Neuron (in vitro differentiated cells): ENCODE results near the gene ROBO1.

Source experiments
- H2AFZ ChIP-seq: one replicate; pipeline ENCODE4 v1.6.1; 2013; ENCODE audit warnings: low read depth, mild to moderate bottlenecking, inconsistent platforms, low read length, moderate library complexity
- H3K27me3 ChIP-seq: one replicate; pipeline ENCODE4 v1.6.1; 2013; ENCODE audit warnings: low read length; ENCODE audit not compliant: insufficient read depth
- H3K36me3 ChIP-seq: one replicate; pipeline ENCODE4 v1.6.1; 2013; ENCODE audit warnings: low read length; ENCODE audit not compliant: insufficient read depth
- H3K4me1 ChIP-seq: one replicate; pipeline ENCODE4 v1.6.1; 2013; ENCODE audit warnings: low read length; ENCODE audit not compliant: insufficient read depth
- H3K4me3 ChIP-seq: 2 replicates; pipeline ENCODE4 v1.5.1; 2013; ENCODE audit warnings: mild to moderate bottlenecking, low read length, moderate library complexity
- H3K9me3 ChIP-seq: one replicate; pipeline ENCODE4 v1.6.1; 2013; ENCODE audit warnings: low read length

Gene ROBO1

DNA sequence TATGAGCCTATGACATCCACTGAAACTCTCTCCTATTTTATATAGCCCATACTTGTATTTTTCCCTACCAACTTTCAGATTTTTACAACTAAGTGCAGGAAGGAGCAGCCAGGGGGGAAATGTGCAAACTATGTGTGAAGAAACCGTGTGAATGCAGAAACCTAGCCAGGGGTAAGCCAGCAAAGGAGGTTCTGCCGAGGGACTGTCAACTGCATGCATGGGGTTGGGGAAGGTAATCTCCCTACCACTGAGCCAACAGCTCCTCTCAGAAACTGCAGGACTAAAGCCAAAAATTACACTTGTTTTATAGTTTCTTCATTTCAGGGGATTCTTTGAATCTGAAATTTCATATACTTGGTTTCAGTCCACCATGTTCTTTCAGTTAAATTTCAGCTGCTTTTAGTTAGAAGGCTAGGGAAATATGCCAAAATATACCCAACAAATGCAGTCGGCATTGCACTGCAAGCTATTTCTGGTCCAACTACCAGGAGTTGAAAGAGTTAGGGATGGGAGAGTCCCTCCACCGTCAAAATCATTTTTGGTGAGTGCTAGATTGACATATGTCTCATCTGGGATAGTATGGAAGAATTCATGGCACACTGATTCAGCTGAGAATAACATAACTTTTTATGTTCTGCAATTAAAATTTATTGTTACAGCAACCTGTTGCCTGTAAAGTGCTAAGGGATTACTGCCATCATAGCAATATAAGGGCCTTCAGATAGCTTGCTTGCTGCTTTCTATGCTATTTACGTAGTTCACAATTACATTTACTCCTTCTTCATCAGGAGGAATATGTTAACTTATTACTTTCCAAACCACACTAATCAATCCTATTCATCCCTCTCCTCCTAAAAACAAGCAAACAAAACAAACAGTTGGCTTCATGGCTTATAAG, 904.2 kb downstream of the ROBO1 start:
- Histone ChIP-seq H3K27me3 (no peaks in the 10 kb centered on the region), H3K9me3 (no peaks in the 10 kb centered on the region), H2AFZ (no peak overlapping the region), H3K4me1 (peaks cover 15% of the 10 kb centered on the region), H3K4me3 (no peak overlapping the region), H3K36me3 (no peaks in the 10 kb centered on the region)

GRCh38 chr3:78861156-78861555, 906.6 kb downstream of the ROBO1 start:
- no peaks in the 10 kb centered on the region for H3K36me3 ChIP-seq
- no peaks in the 10 kb centered on the region for H3K4me1 ChIP-seq
- no peaks in the 10 kb centered on the region for H3K9me3 ChIP-seq
- no peak overlapping the region for H2AFZ ChIP-seq
- no peaks in the 10 kb centered on the region for H3K27me3 ChIP-seq
- no peak overlapping the region for H3K4me3 ChIP-seq

DNA sequence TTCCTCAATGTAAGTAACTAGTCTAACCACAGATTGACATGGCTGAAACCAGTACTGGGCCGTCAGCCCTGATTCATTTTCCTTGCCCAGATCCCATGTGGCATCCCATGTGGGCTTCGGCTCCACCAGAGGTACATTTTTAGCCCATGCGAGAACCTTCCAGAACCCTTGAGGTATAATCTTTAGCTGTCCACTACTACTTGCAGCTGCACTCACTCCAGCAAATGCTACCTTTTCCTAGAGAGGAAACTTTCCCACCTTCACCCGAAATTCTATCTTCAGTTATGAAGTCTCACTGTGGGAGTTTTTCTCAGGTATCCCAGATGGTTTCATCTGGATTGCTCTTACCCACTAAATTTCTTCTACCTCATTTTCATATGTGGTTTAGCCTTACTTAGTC, 907.2 kb downstream of the ROBO1 start:
- Histone ChIP-seq H3K4me3 (no peak overlapping the region), H3K27me3 (no peaks in the 10 kb centered on the region), H3K36me3 (no peaks in the 10 kb centered on the region), H3K4me1 (no peaks in the 10 kb centered on the region), H3K9me3 (no peaks in the 10 kb centered on the region), H2AFZ (no peak overlapping the region)

DNA sequence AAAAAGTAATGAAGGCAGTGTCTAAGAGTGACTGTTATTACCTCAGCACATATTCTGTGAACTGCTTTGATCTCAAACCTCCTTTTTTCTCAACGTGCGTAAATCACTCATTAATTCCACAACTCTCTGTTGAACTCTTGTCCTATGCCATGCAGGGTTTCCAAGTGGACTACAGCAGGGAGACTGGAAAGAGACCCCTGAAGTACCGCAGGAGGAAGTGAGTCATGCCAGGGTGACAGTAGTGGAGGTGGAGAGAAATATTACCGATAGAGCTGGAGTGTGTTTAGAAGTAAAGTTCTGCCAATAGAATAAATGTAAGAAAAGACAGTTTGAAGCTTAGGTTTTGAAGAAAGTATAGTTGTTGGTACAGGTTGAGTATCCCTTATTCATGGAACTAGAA, 908.9 kb downstream of the ROBO1 start:
- Histone ChIP-seq H2AFZ (no peak overlapping the region), H3K4me1 (no peaks in the 10 kb centered on the region), H3K27me3 (no peaks in the 10 kb centered on the region), H3K4me3 (no peak overlapping the region), H3K36me3 (no peaks in the 10 kb centered on the region), H3K9me3 (no peaks in the 10 kb centered on the region)

GRCh38 chr3:78858174-78858573, 909.6 kb downstream of the ROBO1 start:
- no peak overlapping the region for H3K4me3 ChIP-seq
- H3K27me3 ChIP-seq = no peaks in the 10 kb centered on the region
- no peaks in the 10 kb centered on the region for H3K36me3 ChIP-seq
- no peak overlapping the region for H2AFZ ChIP-seq
- H3K9me3 ChIP-seq = no peaks in the 10 kb centered on the region
- no peaks in the 10 kb centered on the region for H3K4me1 ChIP-seq

GRCh38 chr3:78857494-78858111, 910.2 kb downstream of the ROBO1 start:
- no peaks in the 10 kb centered on the region for H3K4me1 ChIP-seq
- H3K27me3 ChIP-seq = no peaks in the 10 kb centered on the region
- no peak overlapping the region for H2AFZ ChIP-seq
- no peaks in the 10 kb centered on the region for H3K36me3 ChIP-seq
- no peaks in the 10 kb centered on the region for H3K9me3 ChIP-seq
- no peak overlapping the region for H3K4me3 ChIP-seq

GRCh38 chr3:78856164-78856563, 911.6 kb downstream of the ROBO1 start:
- no peaks in the 10 kb centered on the region for H3K4me1 ChIP-seq
- H3K36me3 ChIP-seq = no peaks in the 10 kb centered on the region
- no peaks in the 10 kb centered on the region for H3K9me3 ChIP-seq
- no peak overlapping the region for H3K4me3 ChIP-seq
- no peaks in the 10 kb centered on the region for H3K27me3 ChIP-seq
- H2AFZ ChIP-seq = no peak overlapping the region

DNA sequence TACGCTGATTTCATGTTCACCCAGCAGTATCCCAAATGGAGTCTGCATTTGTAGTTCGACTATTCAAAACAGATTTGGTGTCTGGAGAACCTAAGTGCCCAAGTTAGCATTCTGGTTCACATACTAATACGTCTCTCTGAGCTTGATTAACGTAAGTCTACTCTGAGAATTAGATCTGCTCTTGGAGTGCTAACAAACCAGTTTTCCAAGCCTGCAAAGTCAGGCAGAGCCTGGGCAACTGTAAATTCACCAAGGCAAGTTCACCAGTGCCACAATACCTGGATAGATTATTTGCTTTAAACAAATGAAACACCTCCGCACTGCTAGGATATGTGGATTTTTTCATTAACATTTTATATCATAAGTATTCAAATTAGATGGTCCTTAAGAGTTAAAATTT, 912.6 kb downstream of the ROBO1 start:
- H3K36me3 ChIP-seq = no peaks in the 10 kb centered on the region
- H2AFZ ChIP-seq = no peak overlapping the region
- H3K4me3 ChIP-seq = no peak overlapping the region
- H3K9me3 ChIP-seq = no peaks in the 10 kb centered on the region
- H3K4me1 ChIP-seq = no peaks in the 10 kb centered on the region
- no peaks in the 10 kb centered on the region for H3K27me3 ChIP-seq

GRCh38 chr3:78848392-78849288, 919.2 kb downstream of the ROBO1 start:
- H3K4me1 ChIP-seq = no peaks in the 10 kb centered on the region
- no peak overlapping the region for H3K4me3 ChIP-seq
- no peaks in the 10 kb centered on the region for H3K27me3 ChIP-seq
- H3K9me3 ChIP-seq = no peaks in the 10 kb centered on the region
- H2AFZ ChIP-seq = no peak overlapping the region
- H3K36me3 ChIP-seq = no peaks in the 10 kb centered on the region

- H3K27me3 ChIP-seq = no peaks in the 10 kb centered on the region
- no peak overlapping the region for H3K4me3 ChIP-seq
- H3K36me3 ChIP-seq = no peaks in the 10 kb centered on the region
- no peaks in the 10 kb centered on the region for H3K9me3 ChIP-seq
- no peaks in the 10 kb centered on the region for H3K4me1 ChIP-seq
- H2AFZ ChIP-seq = no peak overlapping the region
These were observed 920.2 kb downstream of the ROBO1 start for GRCh38 chr3:78847603-78848002.

GRCh38 chr3:78847203-78847602, 920.6 kb downstream of the ROBO1 start:
- Histone ChIP-seq H3K36me3 (no peaks in the 10 kb centered on the region), H3K27me3 (no peaks in the 10 kb centered on the region), H3K4me3 (no peak overlapping the region), H3K4me1 (no peaks in the 10 kb centered on the region), H3K9me3 (no peaks in the 10 kb centered on the region), H2AFZ (no peak overlapping the region)

DNA sequence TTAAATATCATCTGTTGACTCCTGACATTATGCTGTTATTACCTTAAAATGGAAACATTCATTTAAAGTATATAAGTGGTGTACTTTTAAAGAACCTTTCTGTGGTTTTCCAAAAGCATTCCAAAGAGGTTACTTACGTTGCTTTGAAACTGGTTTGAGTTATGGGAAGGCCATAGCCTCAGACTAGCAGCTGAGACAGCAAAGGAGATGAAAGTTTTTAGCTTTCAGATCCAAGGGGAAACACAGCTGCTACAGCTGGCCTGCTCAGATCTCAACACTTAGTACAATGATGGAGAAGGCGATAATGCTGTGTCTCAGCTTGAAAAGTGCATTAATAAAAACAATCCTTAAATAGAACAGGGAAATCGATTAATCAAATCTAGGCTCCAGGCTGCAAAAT, 921.1 kb downstream of the ROBO1 start:
- no peaks in the 10 kb centered on the region for H3K36me3 ChIP-seq
- H3K9me3 ChIP-seq = no peaks in the 10 kb centered on the region
- no peaks in the 10 kb centered on the region for H3K4me1 ChIP-seq
- H2AFZ ChIP-seq = no peak overlapping the region
- H3K4me3 ChIP-seq = no peak overlapping the region
- no peaks in the 10 kb centered on the region for H3K27me3 ChIP-seq

GRCh38 chr3:78845605-78846004, 922.2 kb downstream of the ROBO1 start:
- Histone ChIP-seq H3K9me3 (no peaks in the 10 kb centered on the region), H3K4me3 (no peak overlapping the region), H3K27me3 (no peaks in the 10 kb centered on the region), H2AFZ (no peak overlapping the region), H3K4me1 (no peaks in the 10 kb centered on the region), H3K36me3 (no peaks in the 10 kb centered on the region)
